IPS DF 4.7 (cell line): ENCODE measurements around the gene NTRK2.

ENCODE experiments used
- DNase-seq: peaks from one replicate; pipeline ENCODE4 v3.0.0-alpha.2; 2013; ENCODE audit warnings: low spot score; ENCODE audit errors: extremely low read depth

NTRK2 gene

DNA sequence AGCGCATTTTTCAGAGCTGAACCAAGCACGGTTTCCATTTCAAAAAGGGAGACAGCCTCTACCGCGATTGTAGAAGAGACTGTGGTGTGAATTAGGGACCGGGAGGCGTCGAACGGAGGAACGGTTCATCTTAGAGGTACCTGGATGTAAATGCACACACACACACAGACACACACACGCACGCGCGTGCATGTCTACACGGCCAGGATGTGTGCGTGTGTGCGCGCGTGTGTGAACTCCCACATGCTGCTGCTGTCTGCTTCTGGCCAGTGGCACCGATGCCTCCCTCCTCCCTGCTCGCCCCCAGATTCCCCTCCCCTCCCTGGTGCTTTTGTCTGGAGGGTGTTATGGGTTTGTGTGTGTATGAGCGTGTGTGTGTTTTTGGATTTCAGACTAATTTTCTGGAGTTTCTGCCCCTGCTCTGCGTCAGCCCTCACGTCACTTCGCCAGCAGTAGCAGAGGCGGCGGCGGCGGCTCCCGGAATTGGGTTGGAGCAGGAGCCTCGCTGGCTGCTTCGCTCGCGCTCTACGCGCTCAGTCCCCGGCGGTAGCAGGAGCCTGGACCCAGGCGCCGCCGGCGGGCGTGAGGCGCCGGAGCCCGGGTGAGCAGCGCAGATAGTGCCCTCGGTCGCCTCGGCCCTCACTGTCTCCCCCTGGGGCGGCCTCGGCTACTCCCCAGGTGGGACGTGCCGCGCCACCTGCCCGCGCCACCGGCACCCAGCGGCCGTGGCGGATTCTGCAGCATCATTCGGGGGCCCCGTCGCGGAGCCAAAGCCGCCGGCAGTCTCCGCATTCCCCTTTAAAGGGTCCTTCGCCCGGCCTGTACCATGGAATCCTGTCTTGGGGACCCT is at the start of gene NTRK2:
Gene NTRK2 (plus strand): TSS at position 442 of the 850 bp plus-strand sequence. CDS start 1,020 bp downstream, outside the sequence.
- DNase-seq: no peak

DNA sequence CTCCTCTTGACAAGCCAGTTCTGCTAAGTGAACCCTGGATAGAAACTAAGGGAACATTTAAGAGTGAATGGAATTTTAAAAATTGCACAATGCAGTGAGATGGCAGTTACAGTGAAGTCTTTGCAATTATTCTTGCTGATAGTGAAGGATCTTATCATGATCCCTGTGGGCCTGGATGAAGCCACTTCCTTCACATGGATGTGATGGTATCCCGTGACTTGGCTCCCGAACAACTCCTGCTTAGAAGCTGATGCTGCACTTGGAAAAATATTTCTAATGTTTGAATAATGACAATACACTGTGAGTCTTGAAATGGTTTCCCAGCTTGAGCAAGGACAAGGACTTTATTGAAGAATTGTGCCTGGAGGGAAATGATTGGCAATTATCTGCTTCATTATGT is 49.2 kb upstream of the NTRK2 start:
- DNase-seq: no peak

DNA sequence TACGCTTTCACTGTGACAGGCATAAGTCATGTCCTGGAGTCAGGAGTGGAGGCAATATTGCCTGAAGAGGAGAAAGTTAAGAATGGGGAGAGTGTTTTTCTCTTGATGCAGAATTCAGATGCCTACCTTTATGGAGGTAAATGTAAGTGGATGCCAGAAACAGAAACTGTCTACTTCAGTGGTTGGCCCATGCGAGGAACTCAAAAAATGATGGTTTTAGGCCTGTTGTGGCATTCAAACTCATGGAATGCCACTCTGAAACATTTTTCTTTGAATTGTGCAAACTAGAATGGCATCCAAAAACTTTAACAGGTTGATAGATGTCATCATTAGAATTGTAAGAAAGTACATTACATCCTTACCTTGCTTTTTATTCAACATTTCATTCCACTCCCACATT is 47.7 kb upstream of the NTRK2 start:
- DNase-seq: no peak

DNA sequence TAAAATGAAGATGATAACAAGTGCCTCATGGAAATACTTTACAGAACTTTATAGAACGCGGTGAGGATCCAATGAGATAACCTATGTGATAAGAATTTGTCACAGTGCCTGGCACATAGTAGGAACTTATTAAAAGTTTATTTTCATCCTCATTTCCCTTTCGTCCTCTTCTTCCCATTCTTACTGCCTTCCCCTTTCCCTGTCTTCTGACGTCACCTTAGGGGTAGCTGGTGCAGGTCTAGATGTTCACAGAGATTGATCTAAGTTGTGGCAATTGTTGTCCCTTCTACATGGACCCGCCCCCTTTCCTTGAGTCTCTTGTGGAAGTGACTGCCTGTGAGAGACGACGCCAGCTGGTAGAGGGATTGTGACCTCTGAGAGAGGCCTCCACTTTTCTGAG is 46.5 kb upstream of the NTRK2 start:
- no peak for DNase-seq

DNA sequence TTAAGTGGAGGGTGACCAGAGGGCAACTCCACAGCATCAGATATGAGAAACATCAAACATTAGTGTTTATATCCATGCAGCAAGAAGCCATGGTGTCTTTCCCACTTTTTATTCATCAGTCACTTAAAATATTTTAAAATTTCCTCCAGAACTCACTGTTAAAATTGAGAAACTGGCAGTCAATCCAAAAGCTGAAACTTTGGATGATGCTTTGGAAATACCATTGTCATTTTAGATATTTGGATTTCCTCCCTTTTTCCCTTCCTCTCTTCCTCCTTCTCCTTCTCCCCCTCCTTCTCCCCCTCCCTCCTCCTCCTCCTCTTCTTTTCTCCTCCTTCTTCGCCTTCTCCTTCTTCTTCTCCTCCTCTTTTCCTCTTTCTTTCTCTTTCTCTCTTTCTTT is 33.1 kb upstream of the NTRK2 start:
- DNase-seq: no peak

DNA sequence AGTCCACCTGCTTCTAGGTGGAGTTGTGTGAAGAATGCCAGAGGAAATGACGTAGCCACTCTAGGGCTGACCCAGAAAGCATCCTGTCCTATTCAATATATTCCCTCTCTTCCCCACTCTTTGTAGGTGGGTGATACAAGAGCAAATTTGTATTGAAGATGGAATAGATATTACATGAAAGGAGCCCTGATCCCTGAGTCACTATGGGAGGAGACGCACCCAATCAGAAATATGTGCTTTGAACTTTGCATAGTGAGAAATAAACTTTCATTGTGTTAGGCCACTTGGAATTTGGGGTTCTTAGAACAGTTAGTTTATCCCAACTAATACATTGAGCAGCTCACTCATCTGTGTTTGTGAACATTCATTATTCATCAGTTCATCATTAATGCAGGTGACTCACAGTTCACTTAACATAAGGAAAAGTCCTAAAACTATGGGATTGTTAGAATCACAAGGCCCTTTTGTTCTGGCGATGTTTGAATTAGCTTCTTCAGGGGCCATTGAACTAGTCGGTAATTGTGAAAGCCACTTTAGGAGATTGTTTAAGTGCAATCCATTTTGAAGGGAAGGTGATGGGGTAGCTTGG is 26.9 kb upstream of the NTRK2 start:
- no peak for DNase-seq

DNA sequence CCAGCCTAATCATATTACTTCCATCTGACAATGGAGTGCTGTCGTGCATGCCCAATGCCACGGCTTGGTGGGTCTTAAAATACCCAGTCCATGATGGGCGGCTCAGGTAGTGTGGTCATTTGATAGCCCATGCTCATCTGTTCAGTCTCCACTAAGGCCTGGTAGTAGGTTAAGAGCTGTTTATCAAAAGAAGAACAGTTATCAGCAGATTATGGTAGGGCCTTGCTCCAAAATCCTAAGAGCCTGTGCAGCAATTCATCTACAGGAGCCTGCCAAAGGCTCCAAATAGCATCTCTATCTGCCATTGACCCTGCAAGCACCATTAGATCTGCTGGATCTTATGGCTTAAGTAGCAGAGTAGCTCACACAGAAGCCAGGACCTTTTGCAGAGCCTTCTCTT is 21.8 kb upstream of the NTRK2 start:
- DNase-seq: no peak

DNA sequence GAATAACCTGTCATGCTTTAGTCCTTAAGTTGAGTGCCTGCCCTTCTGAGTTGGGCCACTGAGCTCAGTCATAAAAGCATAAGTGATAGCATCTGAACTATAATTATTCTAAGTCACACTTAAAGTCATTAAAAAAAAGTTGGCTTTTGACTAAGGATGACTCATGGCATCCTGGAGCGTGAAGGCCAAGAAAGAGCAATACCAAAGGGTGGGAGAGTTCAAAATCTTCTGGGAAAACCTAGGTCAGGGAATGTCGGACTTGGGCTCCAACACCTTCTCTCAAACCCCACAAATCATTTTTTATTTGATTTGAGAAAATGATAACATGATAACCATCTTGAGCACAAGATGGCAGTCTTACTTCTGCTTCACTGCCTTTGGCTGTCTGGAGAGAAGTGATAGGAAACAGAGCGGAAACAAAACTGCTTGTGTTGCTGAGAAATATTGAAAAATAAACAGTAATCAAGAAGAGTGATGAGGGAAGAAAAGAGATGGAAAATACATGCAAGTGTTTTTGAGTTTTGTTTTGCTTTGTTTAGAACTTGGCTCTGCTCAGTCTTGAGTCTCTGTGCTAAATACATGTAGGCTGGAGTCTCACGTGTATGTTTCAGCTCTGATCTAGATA is 16.9 kb upstream of the NTRK2 start:
- no peak for DNase-seq

DNA sequence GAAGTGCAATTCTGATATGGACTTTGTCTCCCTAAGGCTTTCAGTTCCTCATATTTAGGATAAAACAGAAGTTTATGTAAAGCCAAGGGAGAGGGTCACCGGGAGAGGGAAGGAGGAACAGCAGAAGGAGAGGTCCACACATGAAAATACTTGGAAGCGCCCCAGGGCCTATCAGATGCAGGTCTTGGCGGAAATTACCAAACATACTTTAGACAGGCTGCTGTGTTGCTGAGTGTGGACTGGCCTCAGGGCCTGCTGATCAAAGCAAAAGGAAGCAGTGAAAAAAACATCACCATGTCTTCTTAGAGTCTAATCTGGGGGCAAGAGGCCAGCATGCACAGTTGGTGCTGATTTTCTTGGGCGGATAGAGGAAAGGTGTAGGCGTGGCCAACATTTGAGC is 14.1 kb upstream of the NTRK2 start:
- DNase-seq: no peak

DNA sequence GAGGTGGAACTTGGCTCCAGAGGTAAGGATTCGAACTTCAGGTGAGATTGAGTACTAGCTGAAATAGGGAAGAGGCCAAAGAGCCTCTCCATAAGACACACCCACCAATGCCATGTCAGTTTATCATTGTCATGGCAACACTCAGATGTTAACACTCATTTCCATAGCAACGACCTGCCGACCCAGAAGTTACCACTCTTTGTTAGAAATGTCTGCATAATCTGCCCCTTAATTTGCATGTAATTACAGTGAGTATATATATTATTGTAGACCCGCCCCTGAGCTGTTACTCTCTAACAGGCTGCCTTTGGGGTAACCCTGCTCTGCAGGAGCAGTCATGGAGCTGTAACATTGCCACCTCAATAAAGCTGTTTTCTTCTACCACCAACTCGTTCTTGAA is 10.2 kb upstream of the NTRK2 start:
- DNase-seq: no peak

DNA sequence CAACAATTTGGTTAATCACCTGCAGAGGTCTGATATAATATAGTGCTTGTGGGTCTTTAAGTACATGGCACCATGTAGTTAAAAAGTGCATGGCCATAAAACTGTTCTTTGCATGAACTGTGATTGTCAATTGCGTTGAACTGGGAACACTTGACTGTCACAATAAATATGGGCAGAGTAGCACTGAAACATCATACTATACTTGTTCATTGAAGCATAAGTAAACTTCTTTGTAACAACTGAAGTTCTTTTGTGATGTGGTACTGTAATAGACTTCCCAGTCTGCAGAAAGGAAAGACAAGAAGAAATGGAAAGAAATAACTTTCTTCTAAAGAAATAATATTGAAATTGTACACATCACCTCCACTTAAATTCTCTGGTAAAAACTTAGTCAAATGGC is 9.8 kb upstream of the NTRK2 start:
- no peak for DNase-seq

DNA sequence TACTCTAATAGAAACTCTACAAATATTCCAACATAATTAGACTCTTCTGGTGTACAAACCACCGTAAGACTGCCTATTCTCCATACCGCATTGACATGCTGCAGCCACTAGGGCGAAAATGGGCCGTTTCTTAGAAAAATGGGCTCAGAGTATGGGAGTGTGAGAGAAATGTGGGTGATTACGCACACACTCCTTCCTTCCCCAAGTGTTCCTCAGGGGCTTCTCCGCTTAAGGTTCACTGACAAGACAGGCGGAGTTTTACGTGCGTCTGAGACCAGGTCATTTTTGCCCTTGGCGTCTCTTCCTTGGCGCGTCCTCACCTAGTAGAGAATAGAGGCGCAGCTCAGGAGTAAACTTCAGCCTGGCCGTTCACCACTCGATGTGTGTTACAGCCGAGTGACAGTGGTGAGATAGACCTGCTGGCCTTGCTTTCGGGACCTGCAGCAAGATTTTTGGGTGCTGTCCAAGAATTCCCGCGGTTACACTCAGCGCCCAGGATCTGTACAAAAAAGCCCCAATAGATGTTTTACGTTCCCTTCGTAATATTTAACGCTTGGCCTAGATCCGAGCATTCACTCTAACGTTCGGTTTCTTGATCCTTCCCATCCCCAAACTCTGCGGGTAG is 1.8 kb upstream of the NTRK2 start:
- no peak for DNase-seq

DNA sequence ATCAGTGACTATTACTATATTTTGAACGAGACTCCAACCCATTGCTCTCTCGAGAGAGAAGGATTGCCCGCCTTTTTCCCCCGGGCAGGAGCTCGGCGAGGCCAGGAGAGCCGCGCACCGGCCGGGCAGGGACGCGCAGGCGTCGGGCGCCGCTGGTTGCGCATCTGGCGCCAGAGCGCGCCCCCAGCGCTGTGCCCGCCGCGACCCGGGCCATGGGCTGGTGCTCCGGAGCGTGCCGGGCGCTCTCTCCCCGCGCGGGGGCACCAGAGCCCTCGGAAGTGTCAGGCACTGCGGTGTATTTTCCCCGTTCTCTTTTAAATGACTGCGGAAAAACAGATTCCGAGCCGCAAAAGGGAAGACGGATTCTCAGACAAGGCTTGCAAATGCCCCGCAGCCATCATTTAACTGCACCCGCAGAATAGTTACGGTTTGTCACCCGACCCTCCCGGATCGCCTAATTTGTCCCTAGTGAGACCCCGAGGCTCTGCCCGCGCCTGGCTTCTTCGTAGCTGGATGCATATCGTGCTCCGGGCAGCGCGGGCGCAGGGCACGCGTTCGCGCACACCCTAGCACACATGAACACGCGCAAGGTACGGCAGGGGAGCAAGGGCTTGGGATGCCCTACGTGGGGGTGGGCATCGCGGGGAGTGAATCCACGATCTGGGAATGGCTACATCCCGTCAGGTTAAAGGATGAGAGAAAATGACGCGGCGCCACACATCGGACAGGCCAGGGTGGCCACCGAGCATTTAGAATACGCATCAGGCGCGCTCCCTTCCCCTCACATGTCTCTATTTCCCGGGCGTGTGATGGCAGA is 1.1 kb upstream of the NTRK2 start:
- no peak for DNase-seq

DNA sequence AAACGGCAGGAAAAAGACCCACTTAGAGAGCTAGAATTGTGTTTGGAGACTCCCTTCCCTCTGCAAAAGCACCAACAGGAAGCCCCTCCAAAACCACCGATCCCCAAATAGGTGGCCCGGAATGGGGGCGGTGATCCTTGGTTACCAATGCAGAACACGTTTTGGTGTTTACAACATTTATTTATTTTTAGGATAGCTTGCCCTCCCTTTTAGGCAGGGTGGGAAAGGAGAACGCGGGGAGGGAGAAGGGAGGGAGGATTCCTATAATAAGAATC is 579 bp upstream of the NTRK2 start:
- no peak for DNase-seq

DNA sequence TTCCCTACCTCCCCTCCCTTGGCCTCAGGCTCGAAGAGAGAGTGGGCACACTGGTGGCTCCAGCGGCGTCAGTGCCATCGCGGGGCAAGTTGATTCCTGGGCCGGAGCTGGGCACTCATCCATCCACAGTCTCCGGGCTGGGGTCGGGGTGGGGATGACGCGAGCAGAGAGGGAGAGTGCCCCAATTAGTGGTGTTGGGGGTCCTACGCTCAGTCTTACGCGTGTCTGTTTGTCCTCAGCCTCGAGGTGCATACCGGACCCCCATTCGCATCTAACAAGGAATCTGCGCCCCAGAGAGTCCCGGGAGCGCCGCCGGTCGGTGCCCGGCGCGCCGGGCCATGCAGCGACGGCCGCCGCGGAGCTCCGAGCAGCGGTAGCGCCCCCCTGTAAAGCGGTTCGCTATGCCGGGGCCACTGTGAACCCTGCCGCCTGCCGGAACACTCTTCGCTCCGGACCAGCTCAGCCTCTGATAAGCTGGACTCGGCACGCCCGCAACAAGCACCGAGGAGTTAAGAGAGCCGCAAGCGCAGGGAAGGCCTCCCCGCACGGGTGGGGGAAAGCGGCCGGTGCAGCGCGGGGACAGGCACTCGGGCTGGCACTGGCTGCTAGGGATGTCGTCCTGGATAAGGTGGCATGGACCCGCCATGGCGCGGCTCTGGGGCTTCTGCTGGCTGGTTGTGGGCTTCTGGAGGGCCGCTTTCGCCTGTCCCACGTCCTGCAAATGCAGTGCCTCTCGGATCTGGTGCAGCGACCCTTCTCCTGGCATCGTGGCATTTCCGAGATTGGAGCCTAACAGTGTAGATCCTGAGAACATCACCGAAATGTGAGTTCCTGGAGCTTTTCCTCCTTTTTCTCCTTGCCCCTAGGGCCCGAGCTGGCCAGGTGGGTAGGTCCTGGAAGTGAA is 861 bp downstream of the NTRK2 start:
- DNase-seq: no peak

DNA sequence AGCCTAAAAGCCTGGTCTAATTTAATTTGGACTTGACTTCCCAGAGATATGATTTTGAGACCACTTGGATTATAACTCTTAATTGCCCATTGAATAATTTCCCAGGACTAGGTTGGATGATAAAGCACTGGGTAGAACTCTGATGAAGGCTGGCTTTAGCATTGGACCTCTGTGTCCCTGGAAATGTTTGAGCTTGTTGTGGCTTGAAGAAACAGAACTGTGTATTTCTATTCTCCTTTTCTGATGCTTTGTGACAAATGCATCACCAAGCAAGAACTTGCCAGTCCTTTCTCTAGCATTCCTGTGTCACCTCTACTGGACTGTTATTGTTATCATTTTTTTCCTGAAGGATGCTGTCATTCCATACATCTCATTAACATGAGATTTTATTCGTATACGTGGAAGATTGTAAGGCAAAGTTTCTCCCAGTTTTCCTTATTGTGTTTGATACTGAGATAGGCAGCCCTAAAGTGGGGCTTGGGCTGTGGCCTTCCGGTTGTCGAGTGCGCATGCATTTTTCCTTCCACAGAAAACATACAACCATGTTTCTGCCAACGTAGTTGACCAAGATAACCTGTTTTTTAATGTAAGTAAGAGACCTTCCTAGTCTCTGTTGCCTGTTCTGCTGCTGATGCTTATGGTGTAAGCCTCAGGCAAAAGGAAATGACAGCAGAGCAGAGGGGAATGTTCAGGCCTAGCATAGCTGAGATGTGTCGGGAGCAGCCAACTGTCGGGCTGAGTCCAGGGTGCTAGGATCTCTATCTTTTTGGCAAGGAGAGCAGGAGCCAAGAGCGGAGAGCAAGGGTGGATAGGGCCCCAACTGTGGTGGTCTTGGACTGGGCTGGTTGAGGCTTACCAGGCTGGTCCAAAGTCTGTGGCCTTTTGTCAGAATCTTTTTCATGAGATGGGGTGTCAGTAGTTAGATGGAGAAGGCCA is 2.3 kb downstream of the NTRK2 start:
- no peak for DNase-seq

DNA sequence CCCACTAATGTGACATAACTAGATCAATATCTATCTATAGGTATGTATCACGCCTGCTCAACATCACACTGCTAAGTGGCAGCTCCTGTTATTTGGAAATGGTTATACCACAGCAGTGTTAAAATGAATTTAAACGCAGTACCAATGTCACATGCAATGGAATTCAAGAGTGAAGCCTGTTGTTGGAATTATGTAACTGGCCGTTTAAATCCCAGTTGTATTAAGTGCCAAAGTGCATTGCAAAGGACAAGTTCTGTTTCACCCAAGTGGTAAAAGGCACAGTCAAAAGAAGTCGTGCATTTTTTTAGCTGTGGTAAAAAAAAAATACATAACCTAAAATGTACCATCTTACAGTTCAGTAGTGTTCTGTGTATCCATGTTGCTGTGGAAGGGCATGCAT is 4.3 kb downstream of the NTRK2 start:
- DNase-seq: no peak

DNA sequence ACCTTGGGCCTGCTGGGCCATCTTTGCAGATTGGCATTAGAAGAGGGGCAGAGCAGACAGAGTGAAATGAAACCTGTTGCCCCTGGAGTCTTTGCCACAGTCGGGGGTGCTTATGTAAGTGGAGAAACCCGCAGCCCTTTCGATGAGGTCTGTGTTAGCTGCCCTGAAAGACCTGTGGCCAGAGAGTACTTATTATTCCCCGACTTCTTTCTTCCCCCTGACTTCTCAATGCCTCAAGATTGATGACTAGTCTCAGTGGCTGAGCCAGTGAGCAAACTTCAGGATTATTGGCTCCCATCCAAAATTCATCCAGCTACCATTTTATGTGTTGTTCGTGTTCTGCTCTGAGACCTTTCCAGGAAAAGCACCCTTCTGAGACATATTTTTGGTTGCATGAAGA is 7.6 kb downstream of the NTRK2 start:
- no peak for DNase-seq

DNA sequence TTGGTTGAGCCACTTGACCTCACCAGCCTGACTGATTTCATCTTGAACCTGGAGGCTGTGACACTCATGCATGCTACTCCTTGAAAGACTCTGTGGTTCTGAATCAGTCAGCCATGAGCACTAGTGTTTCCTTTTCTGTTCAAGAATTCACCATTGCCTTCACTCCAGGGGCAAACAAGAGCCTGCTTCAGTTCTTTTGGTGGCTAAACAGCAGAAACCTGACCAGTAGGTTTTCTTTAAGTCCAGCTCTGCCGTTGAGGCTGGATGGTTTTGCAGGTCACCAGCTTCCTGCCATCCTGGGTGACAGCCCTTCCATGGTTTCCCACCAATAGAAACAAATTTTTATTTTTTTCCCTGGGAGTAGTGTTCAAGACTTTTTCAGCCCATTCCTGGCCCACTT is 10.0 kb downstream of the NTRK2 start:
- no peak for DNase-seq
